GM12873 (cell line): ENCODE measurements around the gene CBL.

ENCODE experiments used
- CTCF ChIP-seq: IDR thresholded peaks from 2 replicates; pipeline ENCODE4 v1.5.1; 2012; ENCODE audit warnings: low read depth, mild to moderate bottlenecking, moderate library complexity, low read length, control low read depth; ENCODE audit not compliant: insufficient read depth; ENCODE audit errors: missing control alignments

CBL gene

DNA sequence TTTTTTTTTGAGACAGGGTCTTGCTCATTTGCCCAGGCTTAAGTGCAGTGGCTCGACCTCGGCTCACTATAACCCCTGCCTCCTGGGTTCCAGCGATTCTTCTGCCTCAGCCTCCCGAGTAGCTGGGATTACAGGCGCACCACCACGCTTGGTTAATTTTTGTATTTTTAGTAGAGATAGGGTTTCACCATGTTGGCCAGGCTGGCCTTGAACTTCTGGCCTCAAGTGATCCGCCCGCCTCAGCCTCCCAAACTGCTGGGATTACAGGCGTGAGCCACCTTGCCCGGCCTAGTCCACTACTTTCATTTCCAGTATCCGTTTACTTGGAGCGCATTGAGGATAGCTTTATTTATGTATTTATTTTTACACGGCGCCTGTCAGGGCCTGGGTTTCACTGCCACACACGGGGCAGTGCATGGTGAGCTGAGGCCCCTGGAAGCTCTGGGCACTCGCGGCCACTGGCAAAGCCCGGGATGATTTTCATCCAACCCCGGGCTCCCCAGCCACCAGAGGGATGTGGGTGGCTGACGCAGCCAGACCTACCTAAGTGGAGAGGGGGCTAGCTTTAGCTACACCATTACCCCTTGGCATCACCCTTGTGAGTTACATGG lies 116.9 kb downstream of the CBL start:
- no peak for TF ChIP-seq CTCF

DNA sequence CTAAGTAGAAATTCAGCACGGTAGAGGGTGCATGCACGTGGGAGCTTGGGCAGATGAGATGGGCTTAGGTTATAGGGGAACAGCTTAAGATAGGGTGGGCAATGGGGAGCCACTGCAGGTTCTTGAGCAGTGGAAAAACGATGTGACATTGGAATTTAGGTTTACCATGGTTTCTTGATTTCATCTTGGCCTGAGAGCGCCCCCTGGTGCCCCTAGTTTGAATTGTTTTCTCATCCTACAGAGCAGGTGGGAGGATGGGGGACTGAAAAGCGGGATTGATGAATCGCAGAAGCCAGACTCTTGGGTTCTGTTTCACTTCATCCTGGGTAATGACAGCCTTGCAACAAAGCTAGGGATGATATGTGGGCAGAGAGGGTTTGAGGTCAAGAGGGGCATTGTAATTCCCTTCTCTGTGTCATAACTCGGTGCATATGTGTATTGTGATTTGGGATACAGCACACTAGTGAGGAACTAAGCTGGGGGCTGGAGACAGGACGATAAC lies 117.4 kb downstream of the CBL start:
- TF ChIP-seq CTCF = peak; percentile 81

- TF ChIP-seq CTCF = no peak
Observed at GRCh38 chr11:119324189-119324588, 118.0 kb downstream of the CBL start.

GRCh38 chr11:119329320-119329719 lies 123.2 kb downstream of the CBL start:
- TF ChIP-seq CTCF = no peak

DNA sequence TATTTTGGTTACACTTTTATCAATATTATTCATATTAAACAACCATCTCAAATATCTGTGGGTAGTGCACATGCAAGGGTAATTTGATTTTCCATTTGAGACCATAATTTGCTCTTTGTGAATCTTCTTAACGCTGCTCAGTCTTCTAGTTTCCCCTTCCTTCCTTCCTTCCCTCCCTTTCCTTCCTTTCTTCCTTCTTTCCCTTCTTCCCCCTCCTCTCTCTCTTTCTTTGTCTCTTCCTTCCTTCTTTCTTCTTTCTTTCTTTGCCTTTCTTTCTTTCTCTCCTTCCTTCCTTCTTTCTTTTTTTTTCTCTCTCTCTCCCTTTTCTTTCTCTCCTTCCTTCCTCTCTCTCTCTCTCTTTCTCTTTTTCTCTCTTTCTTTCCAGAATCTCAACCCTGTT lies 124.1 kb downstream of the CBL start:
- TF ChIP-seq CTCF = no peak

- no peak for TF ChIP-seq CTCF
Observed at GRCh38 chr11:119332111-119332765, 126.1 kb downstream of the CBL start.

DNA sequence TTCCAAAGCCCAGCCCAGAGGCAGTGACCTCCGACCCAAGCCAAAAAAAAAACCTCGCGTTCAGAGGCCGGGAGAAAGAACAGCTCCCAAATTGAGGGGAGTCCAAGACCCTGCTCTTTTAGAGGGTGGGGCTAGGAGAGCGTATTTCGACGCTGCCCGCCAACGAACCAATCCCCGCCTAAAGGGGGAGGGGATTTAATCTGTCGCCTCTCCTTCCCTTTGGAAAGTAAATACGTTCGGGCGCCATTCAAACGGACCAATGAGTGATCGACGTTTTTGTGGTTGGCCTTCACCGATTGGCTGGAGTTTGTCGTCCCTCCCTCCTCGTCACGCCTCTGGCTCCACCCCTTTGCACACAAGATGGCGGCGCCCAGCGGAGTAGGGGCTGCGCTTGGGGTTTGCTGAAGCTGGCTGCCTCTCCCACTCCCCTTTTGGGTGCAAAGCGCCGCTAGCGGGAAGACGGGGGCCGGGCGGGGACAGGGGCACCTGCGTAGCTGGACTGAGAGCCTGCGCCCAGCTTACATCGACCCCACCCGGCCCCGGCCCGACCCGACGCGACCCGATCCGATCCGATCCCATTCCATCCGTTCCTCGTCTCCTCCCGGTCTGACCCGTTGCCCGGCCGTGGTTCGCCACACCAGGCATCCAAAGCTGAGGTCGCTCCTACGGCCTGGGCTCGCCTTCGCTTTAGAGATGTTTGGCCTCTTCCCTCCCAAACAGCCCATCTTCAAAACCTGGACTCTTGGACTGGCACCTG lies 128.2 kb downstream of the CBL start, which contains the start of gene RNF26:
TSS of gene RNF26 (plus strand) at position 354 of the 757 bp plus-strand sequence. CDS start 596 bp downstream, outside the sequence.
- no peak for TF ChIP-seq CTCF
